Endothelial cell of umbilical vein (primary cell): ENCODE measurements around the gene CCDC38. TPM values are rescaled to one million over a fixed set of nuclear protein-coding genes. Genes with fewer than 3 reads are reported as not detected.
A peak's percentile ranks its signal among the peaks of the same experiment; 100 is the strongest.

Experiments
- Bru-seq: library from RNA; stranded (reverse); fragments of 400-500 nt; gene quantifications from one replicate; lab custom pipeline; 2021; lab: Mats Ljungman, UMichigan
- BruChase-seq, 2 experiments: library from RNA; stranded (reverse); fragments of 400-500 nt; gene quantifications; one replicate each; lab custom pipeline; 2021; lab: Mats Ljungman, UMichigan
- BruUV-seq: library from RNA; stranded (reverse); fragments of 400-500 nt; replicated peaks from 2 replicates; lab custom pipeline; 2021; lab: Mats Ljungman, UMichigan
- CTCF ChIA-PET: fragments of 300-600, 350-600 bp; sonication (Branson Sonifier 250); formaldehyde crosslinking; loops from one replicate; lab custom pipeline; 2021; ENCODE audit warnings: antibody characterized with exemption, inconsistent platforms; lab: Charles Lee
- POLR2A ChIA-PET: fragments of 300-600, 350-600 bp; sonication (Branson Sonifier 250); formaldehyde crosslinking; loops from one replicate; lab custom pipeline; 2021; ENCODE audit warnings: antibody characterized with exemption, inconsistent platforms; lab: Charles Lee
- DNase-seq: peaks from one replicate; pipeline ENCODE4 v3.0.0-alpha.2; 2011; ENCODE audit warnings: low read depth, low spot score
- FAIRE-seq: peaks from 2 replicates; lab custom pipeline; 2011; peaks lifted over from hg19 to GRCh38; lab: Jason Lieb, UNC
- H2AFZ ChIP-seq: 2 replicates; pipeline ENCODE4 v1.6.0; 2012; ENCODE audit warnings: low read depth, low read length, control low read depth, inconsistent platforms
- H3K27ac ChIP-seq: 2 replicates; pipeline ENCODE4 v1.5.1; 2011; ENCODE audit warnings: low read depth, mild to moderate bottlenecking, control low read depth, low read length, moderate library complexity; ENCODE audit not compliant: insufficient read depth
- H3K27me3 ChIP-seq, 2 experiments: 2 replicates each; pipeline versions ENCODE4 v1.6.0 to v1.6.1; 2011; ENCODE audit warnings: low read length in 2 of 2, mixed read lengths in 1 of 2; ENCODE audit not compliant: control insufficient read depth in 2 of 2, insufficient read depth in 2 of 2
- H3K36me3 ChIP-seq, 2 experiments: 2 replicates in 1 of 2; 3 replicates in 1 of 2; pipeline ENCODE4 v1.5.1; 2011; ENCODE audit warnings: low read length in 2 of 2, mild to moderate bottlenecking in 1 of 2, moderate library complexity in 1 of 2; ENCODE audit not compliant: control insufficient read depth in 2 of 2, insufficient read depth in 2 of 2; ENCODE audit errors: extremely low read depth in 1 of 2
- H3K4me1 ChIP-seq: 3 replicates; pipeline ENCODE4 v1.5.1; 2011; ENCODE audit warnings: mild to moderate bottlenecking, low read length; ENCODE audit not compliant: control insufficient read depth, insufficient read depth; ENCODE audit errors: extremely low read depth
- H3K4me2 ChIP-seq: 2 replicates; pipeline ENCODE4 v1.6.1; 2011; ENCODE audit warnings: low read length, control low read depth, mixed read lengths; ENCODE audit not compliant: insufficient read depth
- H3K4me3 ChIP-seq, 3 experiments: fragments of 200-600 bp in 1 of 3; sonication (generic), shearing (Covaris generic) in 1 of 3; replicated peaks in 1 of 3; 2 replicates each; pipeline ENCODE4 v1.5.1; 2011 to 2016; ENCODE audit warnings: control low read depth in 3 of 3, low read length in 3 of 3, mild to moderate bottlenecking in 2 of 3, inconsistent platforms in 1 of 3, low read depth in 1 of 3, moderate library complexity in 1 of 3; ENCODE audit not compliant: insufficient read depth in 1 of 3
- H3K79me2 ChIP-seq: 2 replicates; pipeline ENCODE4 v1.6.0; 2012; ENCODE audit warnings: low read length, inconsistent platforms; ENCODE audit not compliant: control insufficient read depth, insufficient read depth
- H3K9ac ChIP-seq: replicated peaks from 2 replicates; pipeline ENCODE3; 2011; ENCODE audit warnings: low read length, control low read depth; ENCODE audit not compliant: insufficient read depth; ENCODE audit errors: extremely low read depth
- H3K9me1 ChIP-seq: replicated peaks from 3 replicates; pipeline ENCODE4 v1.6.0; 2011; ENCODE audit warnings: mild to moderate bottlenecking, low read length; ENCODE audit not compliant: control insufficient read depth, insufficient read depth; ENCODE audit errors: extremely low read depth
- H3K9me3 ChIP-seq: replicated peaks from 2 replicates; pipeline ENCODE4 v1.5.1; 2012; ENCODE audit warnings: low read length, inconsistent platforms; ENCODE audit not compliant: control insufficient read depth, insufficient read depth
- H4K20me1 ChIP-seq: replicated peaks from 2 replicates; pipeline ENCODE3; 2011; ENCODE audit warnings: mild to moderate bottlenecking, low read length; ENCODE audit not compliant: control insufficient read depth, insufficient read depth; ENCODE audit errors: extremely low read depth
- EZH2 ChIP-seq: IDR thresholded peaks from 2 replicates; pipeline ENCODE4 v1.6.1; 2012; ENCODE audit warnings: borderline replicate concordance, low read depth, mild to moderate bottlenecking, moderate library complexity, low read length, inconsistent platforms; ENCODE audit not compliant: severe bottlenecking
- FOS ChIP-seq: IDR thresholded peaks from 2 replicates; pipeline ENCODE4 v1.6.1; 2011; ENCODE audit warnings: mild to moderate bottlenecking, low read length, moderate library complexity, borderline replicate concordance; ENCODE audit not compliant: insufficient read depth
- GATA2 ChIP-seq: IDR thresholded peaks from 2 replicates; pipeline ENCODE4 v1.7.0; 2011; ENCODE audit warnings: low read depth, mild to moderate bottlenecking, moderate library complexity, mixed read lengths, low read length; ENCODE audit not compliant: insufficient read length, insufficient read depth
- JUN ChIP-seq: IDR thresholded peaks from 2 replicates; pipeline ENCODE4 v1.6.1; 2011; ENCODE audit warnings: borderline replicate concordance, low read depth; ENCODE audit not compliant: insufficient read length, insufficient read depth
- MAX ChIP-seq: IDR thresholded peaks from 2 replicates; pipeline ENCODE4 v1.6.1; 2011; ENCODE audit not compliant: insufficient read depth, insufficient read length
- MYC ChIP-seq: IDR thresholded peaks from one replicate; pipeline ENCODE4 v1.6.1; 2011; ENCODE audit warnings: mild to moderate bottlenecking, low read depth, low read length
- POLR2A ChIP-seq: IDR thresholded peaks from 2 replicates; pipeline ENCODE4 v1.6.1; 2012; ENCODE audit warnings: low read depth, mild to moderate bottlenecking, control low read depth, low read length
- POLR2AphosphoS5 ChIP-seq: IDR thresholded peaks from 2 replicates; pipeline ENCODE4 v1.6.1; 2012; ENCODE audit warnings: low read depth, mild to moderate bottlenecking, control low read depth, low read length, moderate library complexity; ENCODE audit not compliant: insufficient read depth
- dilution Hi-C: fragments of 300-500 bp; cut with MboI; formaldehyde crosslinking; loops from one replicate; pipeline ENCODE4 v1.15.0; 2019; ENCODE audit warnings: low sequenced_read_pairs; ENCODE audit not compliant: extremely low pct_ligation_motif_present
- intact Hi-C: fragments of 100-400 bp; cut with micrococcal nuclease; formaldehyde crosslinking; loops from one replicate; pipeline ENCODE4 v1.10.0; 2022
- long read RNA-seq: library from polyadenylated mRNA; stranded (forward); transcript quantifications from one replicate; pipeline ENCODE4 v2.0.0, GENCODE V29; 2021
- polyA minus RNA-seq, 3 experiments: library from RNA; depleted of rRNA, polyadenylated mRNA; stranded (reverse); fragments of >200 nt; gene quantifications; 1 replicate in 1 of 3; 2 replicates in 2 of 3; pipeline ENCODE4 v1.2.3, GENCODE V29; 2011
- polyA plus RNA-seq, 4 experiments: library from polyadenylated mRNA; depleted of rRNA in 3 of 4; stranded (reverse) in 3 of 4; unstranded in 1 of 4; fragments of >200 nt; gene quantifications; 2 replicates each; pipeline versions ENCODE4 v1.2.1 to v1.2.3, GENCODE V29; 2011 to 2012; ENCODE audit warnings: missing spikeins in 1 of 4
- total RNA-seq: library from RNA; stranded (reverse); gene quantifications from 2 replicates; pipeline ENCODE4 v1.2.3, GENCODE V29; 2021
- TF ChIP-seq, protein P1 (sequence below), 2 donors: IDR thresholded peaks; 1 replicate in 1 of 2; 2 replicates in 1 of 2; pipeline ENCODE4 v1.5.1; 2011; ENCODE audit warnings: low read length in 2 of 2, mild to moderate bottlenecking in 2 of 2, moderate library complexity in 2 of 2, control low read depth in 1 of 2, inconsistent platforms in 1 of 2, low read depth in 1 of 2; ENCODE audit not compliant: insufficient read depth in 1 of 2; ENCODE audit errors: extremely low read depth in 1 of 2

Gene CCDC38
- total RNA-seq (not detected in 2 replicates), polyA plus RNA-seq (not detected in 2 replicates), polyA minus RNA-seq (not detected in 2 replicates), Bru-seq, nascent RNA (percentile 7 among the genes with signal in this experiment), BruChase-seq, experiment 1, labeled RNA remaining after a 6-hour chase (not detected), BruChase-seq, experiment 2, labeled RNA remaining after a 2-hour chase (percentile 1 among the genes with signal in this experiment)
- polyA plus RNA-seq (2011; cell fraction: cytosol; rRNA removed) = 0.01 TPM in 1 of 2 replicates, not detected in the other
- polyA plus RNA-seq (2011; cell fraction: nucleus; rRNA removed) = not detected in 2 replicates
- not detected in 2 replicates for polyA plus RNA-seq (2012)
- not detected for polyA minus RNA-seq (2011; cell fraction: cytosol; rRNA and poly(A)+ RNA removed)
- not detected in 2 replicates for polyA minus RNA-seq (2011; cell fraction: nucleus; rRNA and poly(A)+ RNA removed)
- long read RNA-seq, partial matches to known transcripts = 0 of 1 reads
- long read RNA-seq, other reads (novel, unspliced or antisense) = 1 of 1 reads

GRCh38 chr12:95942524-95943329, at the start of gene CCDC38:
Gene CCDC38, minus strand, starts transcription at chr12:95942614. Its CDS starts 6,105 bp downstream, at chr12:95936509.
- peaks cover 4% of the 10 kb centered on the region for H3K4me1 ChIP-seq
- peak within 1 kb of the TSS; percentile 77 for H3K4me2 ChIP-seq
- no peaks in the 10 kb centered on the region for H3K9me3 ChIP-seq
- no TSS peak for BruUV-seq
- intact Hi-C loops = no loop called here
- H3K9me1 ChIP-seq = no peaks in the 10 kb centered on the region
- no peaks in the 10 kb centered on the region for H3K36me3 ChIP-seq
- peak within 1 kb of the TSS; percentile 33 to 64 (median 52) for H3K4me3 ChIP-seq
- ChIA-PET CTCF (interaction anchor here (0.7 to 4.2 kb wide), 6 partner anchors 12 to 368 kb away, joined by 4 to 13 read pairs (median 4); no protein-coding TSS in a partner anchor), POLR2A (no interaction called here)
- H3K79me2 ChIP-seq = no peaks in the 10 kb centered on the region
- no peak for DNase-seq
- H3K27me3 ChIP-seq = peaks cover 0 to 17% of the 10 kb centered on the region in 2 experiments
- no peaks in the 10 kb centered on the region for H4K20me1 ChIP-seq
- TF ChIP-seq JUN (no peak), EZH2 (no peak), GATA2 (no peak), MAX (no peak), POLR2A (no peak), MYC (no peak), POLR2AphosphoS5 (no peak), FOS (no peak)
- TF ChIP-seq, protein P1, sequence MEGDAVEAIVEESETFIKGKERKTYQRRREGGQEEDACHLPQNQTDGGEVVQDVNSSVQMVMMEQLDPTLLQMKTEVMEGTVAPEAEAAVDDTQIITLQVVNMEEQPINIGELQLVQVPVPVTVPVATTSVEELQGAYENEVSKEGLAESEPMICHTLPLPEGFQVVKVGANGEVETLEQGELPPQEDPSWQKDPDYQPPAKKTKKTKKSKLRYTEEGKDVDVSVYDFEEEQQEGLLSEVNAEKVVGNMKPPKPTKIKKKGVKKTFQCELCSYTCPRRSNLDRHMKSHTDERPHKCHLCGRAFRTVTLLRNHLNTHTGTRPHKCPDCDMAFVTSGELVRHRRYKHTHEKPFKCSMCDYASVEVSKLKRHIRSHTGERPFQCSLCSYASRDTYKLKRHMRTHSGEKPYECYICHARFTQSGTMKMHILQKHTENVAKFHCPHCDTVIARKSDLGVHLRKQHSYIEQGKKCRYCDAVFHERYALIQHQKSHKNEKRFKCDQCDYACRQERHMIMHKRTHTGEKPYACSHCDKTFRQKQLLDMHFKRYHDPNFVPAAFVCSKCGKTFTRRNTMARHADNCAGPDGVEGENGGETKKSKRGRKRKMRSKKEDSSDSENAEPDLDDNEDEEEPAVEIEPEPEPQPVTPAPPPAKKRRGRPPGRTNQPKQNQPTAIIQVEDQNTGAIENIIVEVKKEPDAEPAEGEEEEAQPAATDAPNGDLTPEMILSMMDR (IDR thresholded peaks at IDR 0.05; ENCODE audit: extremely low read depth in 1 of 2, insufficient read depth in 1 of 2, low read depth in 1 of 2, low read length in 2 of 2) = no peak
- no peak within 1 kb of the TSS for H3K9ac ChIP-seq
- dilution Hi-C loops = no loop called here
- peak within 1 kb of the TSS; percentile 93 for H2AFZ ChIP-seq
- FAIRE-seq = peak; percentile 71
- no peak within 1 kb of the TSS for H3K27ac ChIP-seq
